Stimulated activated CD4-positive, alpha-beta T cell treated with anti-CD3 and anti-CD28 coated beads, Interleukin-1b, Interleukin-23, amount 100 ng/mL, for 4 hours (primary cell): ENCODE results near the gene RPL13.

Source experiments
- DNase-seq, 2 donors: peaks; one replicate each; pipeline ENCODE4 v3.0.0-alpha.2; 2020; ENCODE audit warnings: low read depth in 2 of 2

RPL13 gene

GRCh38 chr16:89545044-89545830, 15.2 kb upstream of the RPL13 start:
- no peak for DNase-seq

- no peak for DNase-seq
Measured at GRCh38 chr16:89545831-89546574, 14.5 kb upstream of the RPL13 start.

GRCh38 chr16:89546781-89547180, 13.7 kb upstream of the RPL13 start:
- DNase-seq: no peak

DNA sequence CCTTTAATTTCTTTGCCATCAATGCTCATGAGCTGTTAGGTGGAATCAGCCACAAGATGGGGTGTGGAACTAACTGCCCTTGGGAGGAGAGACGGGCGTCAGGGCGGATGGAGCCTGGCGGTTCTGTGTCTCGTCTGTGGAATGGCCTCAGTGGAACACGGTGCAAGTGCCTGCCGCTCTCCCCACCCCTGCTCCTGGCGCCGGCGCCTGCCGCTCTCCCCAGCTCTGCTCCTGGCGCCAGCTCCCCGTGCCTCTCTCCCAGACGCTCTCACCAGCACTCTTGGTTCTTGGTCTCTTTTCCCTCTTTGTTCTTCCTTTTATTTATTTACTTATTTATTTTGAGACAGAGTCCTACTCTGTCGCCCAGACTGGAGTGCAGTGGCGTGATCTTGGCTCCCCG, 13.2 kb upstream of the RPL13 start:
- no peak for DNase-seq

DNA sequence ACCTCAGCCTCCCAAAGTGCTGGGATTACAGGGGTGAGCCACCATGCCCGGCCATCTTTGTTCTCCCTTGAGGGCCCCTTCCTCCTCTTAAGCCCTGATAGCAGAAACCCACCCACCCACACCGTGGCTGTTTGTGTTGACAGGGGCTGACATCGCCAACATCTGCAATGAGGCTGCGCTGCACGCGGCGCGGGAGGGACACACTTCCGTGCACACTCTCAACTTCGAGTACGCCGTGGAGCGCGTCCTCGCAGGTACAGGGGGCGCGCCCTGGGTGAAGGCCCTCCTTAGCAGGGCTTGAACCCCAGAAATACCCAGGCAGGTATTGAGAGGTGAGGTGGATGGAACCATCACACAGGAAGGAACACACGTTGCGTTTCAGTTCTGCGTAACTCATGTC, 12.6 kb upstream of the RPL13 start:
- DNase-seq: no peak

DNA sequence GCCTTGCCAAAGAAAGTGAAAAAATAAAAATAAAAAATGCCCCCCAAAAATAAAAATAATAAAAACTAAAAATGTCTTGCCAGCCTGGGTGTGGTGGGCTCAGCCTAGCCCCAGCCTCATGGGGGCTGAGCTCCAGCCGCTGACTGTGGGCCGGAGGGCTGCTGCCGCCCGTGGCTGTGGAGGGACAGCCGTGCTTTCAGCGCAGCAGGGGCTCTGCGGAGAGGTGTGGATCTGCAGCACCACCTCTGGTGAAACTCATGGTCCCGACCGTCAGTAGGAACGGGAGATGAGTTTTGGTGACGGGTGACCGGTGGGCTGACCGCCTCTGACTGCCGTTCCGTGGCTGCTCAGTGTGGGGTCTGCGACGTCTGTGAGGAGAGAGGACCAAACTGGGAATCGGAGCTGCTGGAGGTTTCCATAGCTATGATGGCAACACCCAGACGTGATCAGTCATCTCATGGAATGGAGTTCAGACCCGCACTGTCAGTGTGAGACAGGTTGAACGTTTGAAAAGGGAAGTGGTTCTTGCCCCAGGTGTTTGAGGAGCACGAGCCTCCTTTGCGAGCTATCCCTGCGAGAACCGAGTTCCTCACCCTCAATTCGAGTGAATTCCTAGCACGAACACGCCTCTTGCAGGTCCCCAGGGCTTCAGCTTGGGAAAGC, 12.0 kb upstream of the RPL13 start:
- no peak for DNase-seq

DNA sequence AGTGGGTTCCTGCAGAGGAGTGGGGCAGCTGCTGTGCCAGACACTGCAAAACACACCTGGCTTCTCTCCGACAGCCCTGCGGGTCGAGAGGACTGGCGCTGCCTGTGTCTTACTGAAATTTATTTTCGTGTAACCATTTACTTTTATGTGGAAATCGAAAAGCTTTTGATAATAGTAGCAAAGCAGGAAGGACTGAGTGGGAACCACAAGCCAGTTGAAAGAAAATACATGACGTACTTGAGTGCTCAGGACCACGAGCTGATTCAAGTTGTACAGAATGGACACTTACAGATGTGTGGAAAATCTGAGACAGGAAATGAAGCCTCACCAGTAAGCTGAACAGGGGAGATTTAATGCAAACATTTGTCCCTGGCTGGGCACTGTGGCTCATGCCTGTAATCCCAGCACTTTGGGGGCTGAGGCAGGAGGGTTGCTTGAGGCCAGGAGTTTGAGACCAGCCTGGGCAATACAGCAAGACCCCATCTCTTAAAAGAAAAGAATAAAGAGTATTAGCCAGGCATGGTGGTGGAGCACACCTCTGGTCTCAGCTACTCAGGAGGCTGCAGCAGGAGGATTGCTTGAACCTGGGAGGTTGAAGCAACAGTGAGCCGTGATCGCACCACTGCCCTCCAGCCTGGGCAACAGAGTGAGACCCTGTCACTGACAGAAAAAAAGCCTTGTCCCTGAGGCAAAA, 11.3 kb upstream of the RPL13 start:
- no peak for DNase-seq

DNA sequence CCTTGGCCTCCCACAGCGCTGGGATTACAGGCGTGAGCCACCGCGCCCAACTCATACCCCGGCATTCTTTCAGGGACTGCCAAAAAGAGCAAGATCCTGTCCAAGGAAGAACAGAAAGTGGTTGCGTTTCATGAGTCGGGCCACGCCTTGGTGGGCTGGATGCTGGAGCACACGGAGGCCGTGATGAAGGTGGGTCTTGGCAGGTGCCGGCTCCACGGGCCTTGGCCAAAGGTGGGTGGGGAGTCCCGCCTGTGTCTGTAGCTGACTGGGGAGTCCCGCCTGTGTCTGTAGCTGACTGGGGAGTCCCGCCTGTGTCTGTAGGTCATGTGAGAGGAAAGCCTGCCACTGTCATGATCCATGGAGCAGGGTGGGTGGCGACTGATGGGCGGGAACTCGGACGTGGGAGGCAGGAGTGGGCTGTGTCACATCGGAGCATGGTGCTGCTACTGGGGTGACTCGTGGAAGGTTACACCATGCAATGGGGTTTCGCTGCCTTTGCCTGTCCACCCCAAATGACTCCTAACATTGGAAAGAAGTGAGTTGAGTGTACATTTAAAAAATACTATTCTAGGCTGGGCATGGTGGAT, 10.0 kb upstream of the RPL13 start:
- DNase-seq: no peak

- DNase-seq: no peak
Measured at GRCh38 chr16:89552329-89552728, 8.2 kb upstream of the RPL13 start.

- no peak for DNase-seq
Measured at GRCh38 chr16:89552913-89553312, 7.6 kb upstream of the RPL13 start.

DNA sequence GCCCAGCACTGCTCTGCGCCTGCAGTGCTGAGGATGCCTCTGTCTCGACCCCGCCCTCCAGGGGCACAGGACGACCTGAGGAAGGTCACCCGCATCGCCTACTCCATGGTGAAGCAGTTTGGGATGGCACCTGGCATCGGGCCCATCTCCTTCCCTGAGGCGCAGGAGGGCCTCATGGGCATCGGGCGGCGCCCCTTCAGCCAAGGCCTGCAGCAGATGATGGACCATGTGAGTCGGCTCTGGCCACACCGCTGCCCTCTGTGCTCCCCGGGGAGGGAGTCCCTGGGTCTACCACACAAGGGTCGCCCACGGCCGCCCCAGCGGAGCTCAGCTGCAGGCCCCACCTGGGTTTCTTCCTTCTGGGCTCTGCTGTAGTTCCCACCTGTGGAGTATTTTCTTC, 6.7 kb upstream of the RPL13 start:
- no peak for DNase-seq

DNA sequence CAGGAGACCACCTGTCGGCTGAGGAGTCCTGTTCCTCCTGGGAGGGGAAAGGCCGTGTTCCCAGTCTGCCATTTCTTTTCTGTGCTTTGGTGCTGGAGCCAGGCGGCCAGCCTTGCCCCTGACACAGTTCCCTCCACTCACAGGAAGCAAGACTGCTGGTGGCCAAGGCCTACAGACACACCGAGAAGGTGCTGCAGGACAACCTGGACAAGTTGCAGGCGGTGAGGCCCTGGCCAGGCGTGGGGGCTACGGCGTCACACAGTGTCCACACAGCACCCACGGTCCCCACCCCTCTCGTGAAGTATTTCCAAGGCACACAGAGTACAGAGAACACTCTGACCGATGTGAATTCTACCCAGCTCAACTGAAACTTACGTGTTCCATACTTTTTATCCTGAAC, 6.1 kb upstream of the RPL13 start:
- DNase-seq: no peak

GRCh38 chr16:89555265-89555664, 5.2 kb upstream of the RPL13 start:
- DNase-seq: no peak

- DNase-seq: no peak
Measured at GRCh38 chr16:89555780-89556179, 4.7 kb upstream of the RPL13 start.

DNA sequence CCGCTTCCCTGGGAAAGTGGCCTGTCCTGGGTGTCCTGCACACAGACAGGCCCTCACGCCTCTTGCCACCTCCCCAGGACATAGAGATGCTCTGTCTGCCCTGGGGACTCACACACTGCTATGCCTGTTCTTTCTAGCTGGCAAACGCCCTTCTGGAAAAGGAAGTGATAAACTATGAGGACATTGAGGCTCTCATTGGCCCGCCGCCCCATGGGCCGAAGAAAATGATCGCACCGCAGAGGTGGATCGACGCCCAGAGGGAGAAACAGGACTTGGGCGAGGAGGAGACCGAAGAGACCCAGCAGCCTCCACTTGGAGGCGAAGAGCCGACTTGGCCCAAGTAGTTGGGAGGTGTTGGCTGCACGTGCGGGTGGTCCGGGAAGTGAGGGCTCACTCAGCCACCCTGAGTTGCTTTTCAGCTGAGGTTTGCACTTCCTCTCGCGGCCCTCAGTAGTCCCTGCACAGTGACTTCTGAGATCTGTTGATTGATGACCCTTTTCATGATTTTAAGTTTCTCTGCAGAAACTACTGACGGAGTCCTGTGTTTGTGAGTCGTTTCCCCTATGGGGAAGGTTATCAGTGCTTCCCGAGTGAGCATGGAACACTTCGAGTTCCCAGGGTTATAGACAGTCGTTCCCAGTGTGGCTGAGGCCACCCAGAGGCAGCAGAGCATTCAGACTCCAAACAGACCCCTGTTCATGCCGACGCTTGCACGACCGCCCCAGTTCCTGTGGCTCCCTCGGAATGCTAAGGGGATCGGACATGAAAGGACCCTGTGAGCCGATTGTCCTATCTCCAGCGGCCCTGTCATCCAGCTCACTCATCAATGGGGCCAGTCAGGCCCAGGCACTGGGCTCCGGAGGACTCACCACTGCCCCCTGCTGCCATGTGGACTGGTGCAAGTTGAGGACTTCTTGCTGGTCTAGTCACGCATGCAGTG, 3.5 kb upstream of the RPL13 start:
- peak; percentile 79 to 86 for DNase-seq

DNA sequence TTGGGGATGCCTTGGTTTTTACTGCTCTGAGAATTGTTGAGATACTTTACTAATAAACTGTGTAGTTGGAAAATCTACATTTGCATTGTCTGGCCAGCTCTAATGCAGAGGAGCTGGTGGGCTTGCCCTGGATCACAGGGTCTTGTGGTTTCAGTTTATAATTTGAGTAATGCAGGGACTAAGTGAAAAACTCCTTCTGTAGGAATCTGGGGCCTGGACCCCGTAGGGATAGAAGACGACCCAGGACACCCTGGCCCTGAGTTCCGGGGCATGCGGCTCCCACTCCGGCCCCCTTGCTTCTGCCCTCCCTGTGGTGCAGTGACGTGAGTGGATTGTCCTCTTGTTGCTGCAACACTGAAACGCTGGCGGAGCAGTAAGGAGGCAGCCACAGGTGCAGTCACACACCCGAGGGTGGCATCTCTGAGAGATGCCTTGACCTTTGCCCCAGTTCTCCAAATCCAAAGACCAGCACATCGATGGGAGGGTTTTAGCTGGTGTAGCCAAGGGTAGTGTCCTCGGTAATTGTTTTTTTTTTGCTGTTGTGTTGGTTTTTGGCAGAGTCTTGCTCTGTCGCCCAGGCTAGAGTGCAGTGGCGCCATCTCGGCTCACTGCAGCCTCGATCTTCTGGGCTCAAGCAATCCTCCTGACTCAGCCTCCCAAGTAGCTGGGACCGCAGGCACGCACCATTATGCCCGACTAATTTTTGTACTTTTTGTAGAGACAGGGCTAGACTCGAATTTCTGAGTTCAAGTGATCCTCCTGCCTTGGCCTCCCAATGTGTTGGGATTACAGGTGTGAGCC, 2.6 kb upstream of the RPL13 start:
- no peak for DNase-seq

GRCh38 chr16:89561142-89561883, 831 bp downstream of the RPL13 start:
- no peak for DNase-seq

DNA sequence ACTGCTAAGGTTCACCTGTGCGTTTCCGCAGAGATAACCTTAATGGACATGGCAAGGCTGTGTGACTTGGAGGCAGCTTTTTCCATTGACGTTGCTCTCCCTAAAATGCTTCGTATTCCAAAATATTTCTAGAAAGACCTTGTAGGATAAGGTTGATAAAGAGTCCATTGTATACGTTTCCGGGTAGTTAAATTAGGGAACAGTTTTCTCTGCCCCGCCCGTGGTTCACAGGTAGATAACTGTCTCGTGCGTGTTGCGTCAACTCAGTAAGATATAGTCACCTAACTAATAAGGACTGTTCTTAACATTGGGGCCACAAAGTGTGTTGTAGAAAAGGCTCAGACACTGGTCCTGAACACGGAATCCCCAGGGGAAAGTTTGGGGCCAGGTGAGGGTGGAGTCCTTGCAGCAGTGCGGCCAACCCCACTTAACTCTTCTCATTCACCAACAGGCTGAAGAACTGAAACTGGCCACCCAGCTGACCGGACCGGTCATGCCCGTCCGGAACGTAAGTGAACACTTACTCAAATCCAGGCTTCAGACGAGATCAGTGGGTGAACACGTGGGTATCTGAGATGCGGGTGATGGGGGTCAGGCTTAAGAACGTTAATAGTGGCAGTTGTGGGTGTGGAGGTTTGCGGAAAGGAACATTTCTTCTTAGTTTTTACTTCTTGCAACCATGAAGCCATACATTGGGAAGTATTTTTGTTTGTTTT, 1.6 kb downstream of the RPL13 start:
- no peak for DNase-seq

DNA sequence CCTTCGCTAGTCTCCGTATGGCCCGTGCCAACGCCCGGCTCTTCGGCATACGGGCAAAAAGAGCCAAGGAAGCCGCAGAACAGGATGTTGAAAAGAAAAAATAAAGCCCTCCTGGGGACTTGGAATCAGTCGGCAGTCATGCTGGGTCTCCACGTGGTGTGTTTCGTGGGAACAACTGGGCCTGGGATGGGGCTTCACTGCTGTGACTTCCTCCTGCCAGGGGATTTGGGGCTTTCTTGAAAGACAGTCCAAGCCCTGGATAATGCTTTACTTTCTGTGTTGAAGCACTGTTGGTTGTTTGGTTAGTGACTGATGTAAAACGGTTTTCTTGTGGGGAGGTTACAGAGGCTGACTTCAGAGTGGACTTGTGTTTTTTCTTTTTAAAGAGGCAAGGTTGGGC, 2.5 kb downstream of the RPL13 start:
- no peak for DNase-seq
